Esophagus squamous epithelium (tissue), 5 donors: ENCODE data around the gene SOX6. TPM values are rescaled to one million over a fixed set of nuclear protein-coding genes. Genes with fewer than 3 reads are reported as not detected.
A peak's percentile ranks its signal among the peaks of the same experiment; 100 is the strongest.

Experiments
- DNase-seq: peaks from one replicate; lab custom pipeline; 2025; lab: John Stamatoyannopoulos, UW
- H3K27ac ChIP-seq, 4 donors: fragments of 200-600 bp; sonication (generic); one replicate each; pipeline ENCODE4 v1.5.1; 2016 to 2019; ENCODE audit warnings: mild to moderate bottlenecking in 1 of 4
- H3K27me3 ChIP-seq, 4 donors: fragments of 200-600 bp; sonication (generic); 1 replicate in 3 of 4; 2 replicates in 1 of 4; pipeline versions ENCODE4 v1.5.1 to v1.6.0; 2017 to 2021; ENCODE audit warnings: antibody characterized with exemption in 1 of 4
- H3K36me3 ChIP-seq, 3 donors: fragments of 200-600 bp; sonication (generic); one replicate each; pipeline ENCODE4 v1.5.1; 2016 to 2019
- H3K4me1 ChIP-seq, 3 donors: fragments of 200-600 bp; sonication (generic); one replicate each; pipeline ENCODE4 v1.5.1; 2017 to 2019
- H3K4me3 ChIP-seq, 4 donors: fragments of 200-600 bp; sonication (generic); 1 replicate in 3 of 4; 2 replicates in 1 of 4; pipeline ENCODE4 v1.5.1; 2016 to 2019; ENCODE audit warnings: mild to moderate bottlenecking in 2 of 4, moderate library complexity in 1 of 4
- H3K9me3 ChIP-seq, 3 donors: fragments of 200-600 bp; sonication (generic); one replicate each; pipeline ENCODE4 v1.5.1; 2016 to 2019
- CTCF ChIP-seq, 6 experiments: fragments of 450-650 bp in 4 of 6; fragments of 200-600 bp in 2 of 6; sonication (generic) in 2 of 6; IDR thresholded peaks; one replicate each; pipeline ENCODE4 v1.5.1; 2016 to 2019; ENCODE audit warnings: antibody characterized with exemption in 6 of 6, mild to moderate bottlenecking in 4 of 6, moderate library complexity in 4 of 6
- POLR2A ChIP-seq, 4 donors: fragments of 450-650 bp; IDR thresholded peaks; one replicate each; pipeline ENCODE4 v1.6.1; 2017; ENCODE audit warnings: antibody characterized with exemption in 4 of 4, mild to moderate bottlenecking in 4 of 4, moderate library complexity in 3 of 4
- WGBS, 2 donors: methylation state at CpG; one replicate each; pipeline ENCODE4 v1.1.5; 2018; 5-methylcytosine and 5-hydroxymethylcytosine counted together
- intact Hi-C: fragments of 100-400 bp; cut with DNase I; formaldehyde crosslinking; loops from one replicate; pipeline ENCODE4 v1.15.0; 2022
- total RNA-seq, 4 donors: library from RNA; depleted of rRNA; stranded (reverse); fragments of >200 nt; gene quantifications; one replicate each; pipeline ENCODE4 v1.1.0, GENCODE V29; 2016
- donor health status: DM: yes; HTN: yes; CAD: no.

SOX6 gene
- total RNA-seq, 4 donors from 2014 or later, result 7.8 to 16.0 (median 10.6) TPM

- no peaks in the 10 kb centered on the region for H3K36me3 ChIP-seq
- intact Hi-C loops, result no loop called here
- H3K27ac ChIP-seq, result peak overlapping the region in 2 of 4 donors; percentile 56 to 79
- H3K4me3 ChIP-seq, result no peak overlapping the region
- no peaks in the 10 kb centered on the region for H3K9me3 ChIP-seq
- no peaks in the 10 kb centered on the region for H3K27me3 ChIP-seq
- WGBS, 2 donors, result 47 to 62% methylated on average over 2 of the region's 2 CpGs
- no peak for TF ChIP-seq CTCF (IDR thresholded peaks at IDR 0.05)
- no peak for TF ChIP-seq POLR2A (IDR thresholded peaks at IDR 0.05)
- peaks cover 5 to 63% (median 7%) of the 10 kb centered on the region in 3 donors for H3K4me1 ChIP-seq
- DNase-seq, result no peak
Observed at GRCh38 chr11:16114431-16114830, 241.9 kb downstream of the SOX6 start.

- Histone ChIP-seq H3K4me1 (peaks cover 5 to 63% (median 7%) of the 10 kb centered on the region in 3 donors), H3K27me3 (no peaks in the 10 kb centered on the region), H3K27ac (peak overlapping the region in 3 of 4 donors; percentile 52 to 79 (median 56)), H3K9me3 (no peaks in the 10 kb centered on the region), H3K4me3 (peak overlapping the region in 3 of 4 donors; percentile 22 to 23 (median 22)), H3K36me3 (no peaks in the 10 kb centered on the region)
- no peak for DNase-seq
- TF ChIP-seq POLR2A (IDR thresholded peaks at IDR 0.05), result no peak
- TF ChIP-seq CTCF (IDR thresholded peaks at IDR 0.05), result no peak
- 58 to 67% methylated on average over 1 to 2 of the region's 2 CpGs for WGBS, 2 donors
- intact Hi-C loops, result no loop called here
Observed at GRCh38 chr11:16111690-16112089, 244.7 kb downstream of the SOX6 start.

GRCh38 chr11:16110886-16111285 is 245.5 kb downstream of the SOX6 start:
- 27 to 39% methylated on average over 2 of the region's 2 CpGs for WGBS, 2 donors
- TF ChIP-seq POLR2A (IDR thresholded peaks at IDR 0.05) (no peak), CTCF (IDR thresholded peaks at IDR 0.05) (no peak)
- intact Hi-C loops, result no loop called here
- peaks cover 5 to 63% (median 7%) of the 10 kb centered on the region in 3 donors for H3K4me1 ChIP-seq
- peak overlapping the region in 3 of 4 donors; percentile 26 to 79 (median 56) for H3K27ac ChIP-seq
- DNase-seq, result no peak
- H3K9me3 ChIP-seq, result peaks cover 0 to 2% (median 0%) of the 10 kb centered on the region in 3 donors
- H3K27me3 ChIP-seq, result no peaks in the 10 kb centered on the region
- H3K36me3 ChIP-seq, result no peaks in the 10 kb centered on the region
- peak overlapping the region in 2 of 4 donors; percentile 22 to 23 for H3K4me3 ChIP-seq

GRCh38 chr11:16099343-16099900 is 256.9 kb downstream of the SOX6 start:
- TF ChIP-seq POLR2A (IDR thresholded peaks at IDR 0.05) (no peak), CTCF (IDR thresholded peaks at IDR 0.05) (no peak)
- Histone ChIP-seq H3K9me3 (no peaks in the 10 kb centered on the region), H3K36me3 (no peaks in the 10 kb centered on the region), H3K4me1 (peaks cover 0 to 50% (median 5%) of the 10 kb centered on the region in 3 donors), H3K27ac (peak overlapping the region in 2 of 4 donors; percentile 51 to 57), H3K27me3 (no peaks in the 10 kb centered on the region), H3K4me3 (no peak overlapping the region)
- 22 to 34% methylated on average over 2 of the region's 2 CpGs for WGBS, 2 donors
- intact Hi-C loops, result no loop called here
- DNase-seq, result no peak

- peak overlapping the region; percentile 7 to 57 (median 44) for H3K27ac ChIP-seq
- H3K9me3 ChIP-seq, result no peaks in the 10 kb centered on the region
- no peak for DNase-seq
- TF ChIP-seq CTCF (IDR thresholded peaks at IDR 0.05) (no peak), POLR2A (IDR thresholded peaks at IDR 0.05) (no peak)
- 32 to 37% methylated on average over 3 of the region's 3 CpGs for WGBS, 2 donors
- peaks cover 0 to 50% (median 5%) of the 10 kb centered on the region in 3 donors for H3K4me1 ChIP-seq
- no peaks in the 10 kb centered on the region for H3K27me3 ChIP-seq
- no peaks in the 10 kb centered on the region for H3K36me3 ChIP-seq
- intact Hi-C loops, result no loop called here
- H3K4me3 ChIP-seq, result no peak overlapping the region
Observed at GRCh38 chr11:16098526-16099205, 257.7 kb downstream of the SOX6 start.
